Mammary epithelial cell (primary cell): ENCODE data around the gene MRFAP1.

Source experiments
- CTCF ChIP-seq, 2 donors: IDR thresholded peaks in 1 of 2; conservative IDR thresholded peaks in 1 of 2; 2 replicates each; pipeline ENCODE4 v1.5.1; 2011 to 2012; ENCODE audit warnings: inconsistent platforms in 2 of 2, low read length in 2 of 2, mild to moderate bottlenecking in 2 of 2, control low read depth in 1 of 2, low read depth in 1 of 2; ENCODE audit not compliant: insufficient read depth in 1 of 2; ENCODE audit errors: extremely low read depth in 1 of 2
- EZH2 ChIP-seq: IDR thresholded peaks from 2 replicates; pipeline ENCODE4 v1.6.1; 2012; ENCODE audit warnings: low read length, inconsistent platforms, borderline replicate concordance

GRCh38 chr4:6620296-6620695 is 20.2 kb upstream of the MRFAP1 start:
- TF ChIP-seq CTCF (conservative IDR thresholded peaks at IDR 0.05 in 1 of 2, IDR thresholded peaks at IDR 0.05 in 1 of 2; ENCODE audit: extremely low read depth in 1 of 2, insufficient read depth in 1 of 2, low read depth in 1 of 2, low read length in 2 of 2) (no peak), EZH2 (no peak)
